ENCODE data around the gene BABAM2.

DNA sequence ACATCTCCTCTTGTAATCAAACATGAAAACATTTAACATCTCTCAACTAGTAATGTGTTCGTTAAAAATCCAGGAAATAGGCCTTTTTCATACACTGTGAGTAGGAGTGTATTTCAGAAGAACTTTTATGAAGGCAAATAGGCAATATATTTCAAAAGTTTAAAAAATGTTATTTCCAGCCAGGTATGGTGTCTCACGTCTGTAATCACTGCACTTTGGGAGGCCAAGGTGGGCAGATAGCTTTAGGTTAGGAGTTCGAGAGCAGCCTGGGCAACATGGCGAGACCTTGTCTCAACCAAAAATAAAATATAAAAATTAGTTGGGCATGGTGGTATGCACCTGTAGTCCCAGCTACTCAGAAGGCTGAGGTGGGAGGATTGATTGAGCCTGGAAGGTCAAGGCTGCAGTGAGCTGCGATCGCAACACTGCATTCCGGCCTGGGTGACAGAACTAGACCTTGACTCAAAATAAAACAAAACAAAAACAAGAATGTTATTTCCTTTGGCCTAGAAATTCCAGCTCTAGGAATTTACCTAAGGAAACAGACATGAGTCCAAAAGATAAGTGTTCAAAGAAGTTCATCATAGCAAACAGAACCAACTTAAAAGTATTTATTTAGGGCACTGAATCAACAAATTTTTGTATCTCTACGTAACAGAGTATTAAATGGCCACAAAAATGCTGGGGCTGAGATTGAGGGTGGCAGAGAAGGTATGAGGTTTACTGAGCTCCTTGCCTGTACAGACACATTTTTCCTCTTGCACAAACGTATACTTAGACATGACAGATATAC lies 15.2 kb upstream of the BABAM2 start:
- TF ChIP-seq, protein P1, sequence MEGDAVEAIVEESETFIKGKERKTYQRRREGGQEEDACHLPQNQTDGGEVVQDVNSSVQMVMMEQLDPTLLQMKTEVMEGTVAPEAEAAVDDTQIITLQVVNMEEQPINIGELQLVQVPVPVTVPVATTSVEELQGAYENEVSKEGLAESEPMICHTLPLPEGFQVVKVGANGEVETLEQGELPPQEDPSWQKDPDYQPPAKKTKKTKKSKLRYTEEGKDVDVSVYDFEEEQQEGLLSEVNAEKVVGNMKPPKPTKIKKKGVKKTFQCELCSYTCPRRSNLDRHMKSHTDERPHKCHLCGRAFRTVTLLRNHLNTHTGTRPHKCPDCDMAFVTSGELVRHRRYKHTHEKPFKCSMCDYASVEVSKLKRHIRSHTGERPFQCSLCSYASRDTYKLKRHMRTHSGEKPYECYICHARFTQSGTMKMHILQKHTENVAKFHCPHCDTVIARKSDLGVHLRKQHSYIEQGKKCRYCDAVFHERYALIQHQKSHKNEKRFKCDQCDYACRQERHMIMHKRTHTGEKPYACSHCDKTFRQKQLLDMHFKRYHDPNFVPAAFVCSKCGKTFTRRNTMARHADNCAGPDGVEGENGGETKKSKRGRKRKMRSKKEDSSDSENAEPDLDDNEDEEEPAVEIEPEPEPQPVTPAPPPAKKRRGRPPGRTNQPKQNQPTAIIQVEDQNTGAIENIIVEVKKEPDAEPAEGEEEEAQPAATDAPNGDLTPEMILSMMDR (IDR thresholded peaks at IDR 0.05) = no peak
- TF ChIP-seq POLR2A (IDR thresholded peaks at IDR 0.05) (no peak), POLR2AphosphoS5 (IDR thresholded peaks at IDR 0.05) (no peak)

Data from sigmoid colon (tissue), 4 donors.